Loucy (cell line): ENCODE data around the gene EPB41L2.

Source experiments
- CTCF ChIP-seq: fragments of 200-600 bp; sonication (generic); conservative IDR thresholded peaks from 2 replicates; pipeline ENCODE4 v1.5.1; 2014; ENCODE audit warnings: mild to moderate bottlenecking, antibody characterized with exemption, low read length
- EZH2phosphoT487 ChIP-seq: fragments of 200-600 bp; IDR thresholded peaks from 2 replicates; pipeline ENCODE4 v1.6.1; 2018; ENCODE audit warnings: antibody characterized with exemption, mild to moderate bottlenecking, moderate library complexity, borderline replicate concordance

DNA sequence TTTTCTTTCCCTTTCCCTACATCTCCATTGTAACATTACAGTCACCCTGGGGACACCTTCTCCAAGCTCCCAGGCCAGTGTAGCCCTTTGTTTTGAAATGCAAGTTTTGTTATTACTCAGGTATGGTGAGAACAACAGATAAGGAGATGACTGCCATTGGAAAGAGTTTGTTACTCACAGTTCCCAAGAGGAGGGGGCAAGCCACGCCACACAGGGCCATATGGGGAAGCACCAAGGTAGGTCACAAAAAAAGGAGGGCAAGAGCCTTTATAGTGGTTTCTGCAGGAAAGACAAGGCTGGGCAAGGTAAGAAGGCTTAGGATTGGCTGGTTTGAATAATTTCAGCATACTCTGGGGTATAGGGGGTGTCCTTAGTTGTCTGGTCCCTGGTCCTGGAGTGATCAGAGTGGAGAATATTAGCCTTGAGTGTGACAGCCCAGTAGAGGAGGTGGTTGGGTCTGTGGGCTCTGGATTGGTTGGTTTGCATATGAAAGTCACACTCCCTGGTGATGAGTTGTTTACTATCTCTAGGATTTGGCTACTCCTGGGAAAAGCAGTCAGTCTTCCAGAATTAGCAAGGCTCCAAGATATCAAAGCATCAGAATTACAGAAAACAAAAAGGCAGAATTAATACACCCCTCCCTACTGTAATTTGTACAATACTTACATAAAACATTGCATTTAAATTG, 268.9 kb downstream of the EPB41L2 start:
- TF ChIP-seq CTCF (no peak), EZH2phosphoT487 (no peak)
